A673 (cell line): ENCODE results near the gene CEP57L1. TPM values are rescaled to one million over a fixed set of nuclear protein-coding genes. Genes with fewer than 3 reads are reported as not detected.
"Not testable (repeated sequence)": the region's sequence is repeated elsewhere in the genome, so short reads cannot be mapped to it uniquely, and the experiment has no call there.

ENCODE experiments used
- BruUV-seq: library from RNA; stranded (reverse); fragments of 400-500 nt; replicated peaks from 2 replicates; lab custom pipeline; 2021; lab: Mats Ljungman, UMichigan
- CTCF ChIA-PET: fragments of 300-600 bp; sonication (Branson Sonifier 250); formaldehyde crosslinking; loops from one replicate; lab custom pipeline; 2022; ENCODE audit warnings: antibody characterized with exemption; lab: Charles Lee
- POLR2A ChIA-PET: fragments of 300-600 bp; sonication (Branson Sonifier 250); formaldehyde crosslinking; loops from one replicate; lab custom pipeline; 2022; ENCODE audit warnings: antibody characterized with exemption; ENCODE audit not compliant: low non-redundant PET; lab: Charles Lee
- DNase-seq: peaks from one replicate; pipeline ENCODE4 v3.0.0-alpha.2; 2015; ENCODE audit warnings: low spot score
- H3K27ac ChIP-seq: fragments of 200-600 bp; sonication (generic); 2 replicates; pipeline ENCODE4 v1.5.1; 2016; ENCODE audit warnings: mixed run types, low read depth, mild to moderate bottlenecking, mixed read lengths, antibody characterized with exemption, low read length; ENCODE audit not compliant: poor library complexity, severe bottlenecking
- H3K27me3 ChIP-seq: fragments of 200-600 bp; sonication (generic); replicated peaks from 2 replicates; pipeline ENCODE4 v1.6.1; 2017; ENCODE audit warnings: mixed run types, low read depth, mild to moderate bottlenecking, mixed read lengths, antibody characterized with exemption, low read length; ENCODE audit not compliant: insufficient read depth, poor library complexity
- H3K36me3 ChIP-seq: fragments of 200-600 bp; sonication (generic); 2 replicates; pipeline ENCODE4 v1.6.1; 2016; ENCODE audit warnings: mixed run types, mild to moderate bottlenecking, mixed read lengths, antibody characterized with exemption, low read length; ENCODE audit not compliant: insufficient read depth, poor library complexity, severe bottlenecking
- H3K4me1 ChIP-seq: fragments of 200-600 bp; sonication (generic); 2 replicates; pipeline ENCODE4 v1.6.1; 2017; ENCODE audit warnings: mixed run types, mild to moderate bottlenecking, mixed read lengths, antibody characterized with exemption, low read length; ENCODE audit not compliant: insufficient read depth, poor library complexity, severe bottlenecking
- H3K4me3 ChIP-seq: fragments of 200-600 bp; sonication (generic); 2 replicates; pipeline ENCODE4 v1.5.1; 2016; ENCODE audit warnings: low read depth, mixed run types, mild to moderate bottlenecking, mixed read lengths, low read length; ENCODE audit not compliant: poor library complexity, severe bottlenecking
- H3K9me3 ChIP-seq: fragments of 200-600 bp; sonication (generic); 2 replicates; pipeline ENCODE4 v1.6.1; 2016; ENCODE audit warnings: mixed run types, low read depth, mild to moderate bottlenecking, mixed read lengths, antibody characterized with exemption, low read length; ENCODE audit not compliant: poor library complexity, severe bottlenecking
- CTCF ChIP-seq: fragments of 300-800, 200-600 bp; sonication (generic); conservative IDR thresholded peaks from 2 replicates; pipeline ENCODE4 v1.5.1; 2017; ENCODE audit warnings: low read depth, mild to moderate bottlenecking, antibody characterized with exemption, low read length, moderate library complexity, mixed read lengths
- EZH2 ChIP-seq: fragments of 200-600 bp; sonication (generic); IDR thresholded peaks from 2 replicates; pipeline ENCODE4 v1.6.1; 2017; ENCODE audit warnings: borderline replicate concordance, low read depth, mild to moderate bottlenecking, mixed read lengths, antibody characterized with exemption, low read length; ENCODE audit not compliant: poor library complexity, severe bottlenecking
- intact Hi-C: fragments of 100-400 bp; cut with micrococcal nuclease; formaldehyde crosslinking; loops from one replicate; pipeline ENCODE4 v1.10.0; 2022; ENCODE audit not compliant: unreplicated experiment
- total RNA-seq: library from RNA; stranded (reverse); gene quantifications from 2 replicates; pipeline ENCODE4 v1.2.3, GENCODE V29; 2021

CEP57L1 gene
- total RNA-seq, 1 experiment from 2014 or later, result 25.7 TPM

DNA sequence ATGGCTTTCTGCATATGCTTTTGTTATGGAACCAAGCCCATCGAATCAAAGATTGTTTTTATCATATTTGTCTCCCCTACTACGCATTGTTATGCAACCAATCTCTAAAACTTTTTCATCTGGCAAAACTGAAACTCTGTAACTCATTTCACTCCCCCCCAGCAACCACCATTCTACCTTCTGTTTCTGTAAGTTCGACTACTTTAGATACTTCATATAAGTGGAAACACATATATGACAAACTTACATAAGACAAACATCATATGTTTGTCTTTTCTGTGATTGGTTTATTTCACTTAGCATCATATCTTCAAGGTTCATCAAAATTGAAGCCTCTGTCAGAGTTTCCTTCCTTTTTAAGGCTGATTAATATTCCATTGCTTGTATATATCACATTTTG, 34.8 kb downstream of the CEP57L1 start:
- BruUV-seq, result no TSS peak
- CTCF ChIA-PET, result no interaction called here

GRCh38 chr6:109135600-109135999, 40.3 kb downstream of the CEP57L1 start:
- intact Hi-C loops, DNase-seq, CTCF ChIA-PET, H3K4me3 ChIP-seq, H3K4me1 ChIP-seq, BruUV-seq, POLR2A ChIA-PET, H3K9me3 ChIP-seq, H3K27me3 ChIP-seq, H3K27ac ChIP-seq, H3K36me3 ChIP-seq: not testable (repeated sequence)

More for the DNA sequence above, 34.8 kb downstream of the CEP57L1 start:
- no peaks in the 10 kb centered on the region for H3K36me3 ChIP-seq
- POLR2A ChIA-PET, result no interaction called here
- no peak overlapping the region for H3K4me3 ChIP-seq
- intact Hi-C loops, result no loop called here
- H3K27ac ChIP-seq, result no peak overlapping the region
- DNase-seq, result no peak
- no peak for TF ChIP-seq CTCF
- TF ChIP-seq EZH2, result no peak
- no peaks in the 10 kb centered on the region for H3K9me3 ChIP-seq
- no peaks in the 10 kb centered on the region for H3K27me3 ChIP-seq
- H3K4me1 ChIP-seq, result no peaks in the 10 kb centered on the region

DNA sequence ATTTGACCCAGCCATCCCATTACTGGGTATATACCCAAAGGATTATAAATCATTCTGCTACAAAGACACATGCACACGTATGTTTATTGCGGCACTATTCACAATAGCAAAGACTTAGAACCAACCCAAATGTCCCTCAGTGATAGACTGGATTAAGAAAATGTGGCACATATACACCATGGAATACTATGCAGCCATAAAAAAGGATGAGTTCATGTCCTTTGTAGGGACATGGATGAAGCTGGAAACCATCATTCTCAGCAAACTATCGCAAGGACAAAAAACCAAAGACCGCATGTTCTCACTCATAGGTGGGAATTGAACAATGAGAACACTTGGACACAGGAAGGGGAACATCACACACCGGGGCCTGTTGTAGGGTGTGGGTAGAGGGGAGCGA, 40.7 kb downstream of the CEP57L1 start:
- BruUV-seq, intact Hi-C loops, H3K4me3 ChIP-seq, POLR2A ChIA-PET, H3K27ac ChIP-seq, H3K4me1 ChIP-seq, DNase-seq, CTCF ChIA-PET, H3K9me3 ChIP-seq, H3K27me3 ChIP-seq, H3K36me3 ChIP-seq: not testable (repeated sequence)

DNA sequence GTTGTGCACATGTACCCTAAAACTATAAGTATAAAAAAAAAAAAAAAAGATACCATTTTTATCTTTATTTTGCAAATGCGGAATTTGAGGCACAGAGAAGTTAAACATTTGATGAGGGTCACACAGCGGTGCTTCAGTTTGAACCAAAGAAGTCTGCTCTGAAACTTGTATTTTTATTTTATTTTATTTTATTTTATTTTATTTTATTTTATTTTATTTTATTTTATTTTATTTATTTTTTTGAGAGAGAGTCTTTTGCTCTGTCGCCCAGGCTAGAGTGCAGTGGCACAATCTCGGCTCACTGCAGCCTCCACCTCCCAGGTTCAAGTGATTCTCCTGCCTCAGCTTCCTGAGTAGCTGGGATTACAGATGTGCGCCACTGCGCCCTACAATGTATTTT, 41.2 kb downstream of the CEP57L1 start:
- CTCF ChIA-PET, H3K4me1 ChIP-seq, BruUV-seq, H3K4me3 ChIP-seq, H3K27me3 ChIP-seq, H3K27ac ChIP-seq, DNase-seq, intact Hi-C loops, POLR2A ChIA-PET, H3K9me3 ChIP-seq, H3K36me3 ChIP-seq: not testable (repeated sequence)

DNA sequence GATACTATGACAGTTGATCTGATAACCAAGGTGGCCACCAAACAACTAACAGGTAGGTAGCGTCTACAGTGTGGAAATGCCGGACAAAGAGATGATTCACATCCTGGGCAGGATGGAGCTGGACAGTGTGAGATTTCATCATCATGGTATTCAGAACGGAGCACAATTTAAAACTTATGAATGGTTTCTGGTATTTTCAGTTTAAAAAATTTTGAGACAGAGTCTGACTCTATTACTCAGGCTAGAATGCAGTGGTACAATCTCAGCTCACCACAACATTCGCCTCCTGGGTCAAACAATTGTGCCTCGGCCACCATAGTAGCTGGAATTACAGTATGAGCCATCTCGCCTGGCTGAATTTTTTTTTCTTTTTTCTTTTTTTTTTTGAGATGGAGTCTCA, 43.8 kb downstream of the CEP57L1 start:
- DNase-seq, result no peak
- ChIA-PET CTCF (no interaction called here), POLR2A (no interaction called here)

More for the DNA sequence above, 43.8 kb downstream of the CEP57L1 start:
- H3K27me3 ChIP-seq, result no peaks in the 10 kb centered on the region
- no TSS peak for BruUV-seq
- intact Hi-C loops, result no loop called here
- no peak for TF ChIP-seq CTCF
- no peak for TF ChIP-seq EZH2
- no peak overlapping the region for H3K27ac ChIP-seq
- no peaks in the 10 kb centered on the region for H3K9me3 ChIP-seq
- H3K4me1 ChIP-seq, result no peaks in the 10 kb centered on the region
- H3K4me3 ChIP-seq, result no peak overlapping the region
- H3K36me3 ChIP-seq, result no peaks in the 10 kb centered on the region
